ENCODE results near the gene PSMD3. TPM values are rescaled to one million over a fixed set of nuclear protein-coding genes. Genes with fewer than 3 reads are reported as not detected.

The PSMD3 gene
- total RNA-seq, 4 donors from 2014 or later: 65.2 to 87.9 (median 73.7) TPM

DNA sequence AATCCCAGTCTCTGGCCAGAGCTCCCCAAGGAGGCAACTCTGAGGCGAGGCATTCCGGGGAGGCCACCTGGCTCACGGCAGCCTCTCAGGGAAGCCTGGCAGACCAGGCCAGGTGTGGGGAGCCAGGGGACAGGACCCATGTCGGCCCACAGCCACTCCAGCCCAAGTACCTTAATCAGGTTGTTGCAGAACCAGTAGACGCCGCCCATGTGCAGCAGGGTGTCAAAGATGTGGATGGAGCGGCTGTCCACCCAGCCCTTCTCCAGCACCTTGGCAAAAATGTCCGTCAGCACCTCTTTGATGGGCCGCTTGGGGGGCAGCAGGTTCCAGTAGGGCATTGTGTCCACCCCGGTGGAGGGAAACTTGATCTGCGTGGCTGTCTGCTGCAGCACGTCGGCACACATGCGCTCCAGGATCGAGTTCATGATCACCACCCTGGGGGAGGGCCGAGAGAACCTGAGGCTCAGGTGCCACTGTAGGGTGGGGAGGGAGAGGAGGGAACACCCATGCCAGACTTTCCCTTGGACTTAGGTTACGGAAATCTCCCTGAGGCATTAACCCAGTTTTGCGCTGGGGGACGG lies 42.4 kb downstream of the PSMD3 start:
- DNase-seq: no peak
- Histone ChIP-seq H3K9me3 (no peaks in the 10 kb centered on the region), H3K36me3 (peaks cover 0 to 73% (median 0%) of the 10 kb centered on the region in 3 donors)

DNA sequence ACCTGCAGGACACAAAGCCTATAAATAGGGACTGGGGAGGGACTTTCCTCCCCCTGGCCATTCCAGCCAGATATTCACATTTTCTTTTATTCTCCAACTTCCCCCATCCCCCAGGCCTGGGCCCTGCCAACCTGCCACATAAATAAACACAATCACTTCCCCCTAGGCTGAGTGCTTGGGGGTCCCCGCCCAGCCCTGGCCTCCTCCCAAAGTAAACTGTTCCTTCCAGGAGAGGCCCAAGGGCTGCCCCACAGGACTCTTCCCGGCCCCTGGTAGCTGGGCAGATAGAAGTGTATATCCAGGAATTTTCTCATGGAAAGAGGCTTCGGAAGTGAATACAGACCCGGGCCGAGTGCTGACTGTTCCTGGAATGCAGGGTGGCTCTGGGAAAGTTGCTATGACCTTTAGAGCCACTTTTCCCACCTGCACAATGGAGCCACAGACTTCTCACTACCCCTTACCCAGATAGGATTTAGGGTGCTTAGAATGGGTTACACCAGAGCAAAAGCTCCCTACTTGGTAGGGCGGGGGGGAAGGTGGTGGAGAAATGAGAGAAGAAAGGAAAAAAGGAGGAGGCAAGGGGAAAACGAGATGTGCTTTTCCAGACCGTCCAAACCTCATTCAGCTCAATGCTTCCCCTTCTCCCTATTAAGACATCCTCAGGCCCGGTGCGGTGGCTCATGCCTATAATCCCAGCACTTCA lies 43.1 kb downstream of the PSMD3 start:
- TF ChIP-seq, protein P1, sequence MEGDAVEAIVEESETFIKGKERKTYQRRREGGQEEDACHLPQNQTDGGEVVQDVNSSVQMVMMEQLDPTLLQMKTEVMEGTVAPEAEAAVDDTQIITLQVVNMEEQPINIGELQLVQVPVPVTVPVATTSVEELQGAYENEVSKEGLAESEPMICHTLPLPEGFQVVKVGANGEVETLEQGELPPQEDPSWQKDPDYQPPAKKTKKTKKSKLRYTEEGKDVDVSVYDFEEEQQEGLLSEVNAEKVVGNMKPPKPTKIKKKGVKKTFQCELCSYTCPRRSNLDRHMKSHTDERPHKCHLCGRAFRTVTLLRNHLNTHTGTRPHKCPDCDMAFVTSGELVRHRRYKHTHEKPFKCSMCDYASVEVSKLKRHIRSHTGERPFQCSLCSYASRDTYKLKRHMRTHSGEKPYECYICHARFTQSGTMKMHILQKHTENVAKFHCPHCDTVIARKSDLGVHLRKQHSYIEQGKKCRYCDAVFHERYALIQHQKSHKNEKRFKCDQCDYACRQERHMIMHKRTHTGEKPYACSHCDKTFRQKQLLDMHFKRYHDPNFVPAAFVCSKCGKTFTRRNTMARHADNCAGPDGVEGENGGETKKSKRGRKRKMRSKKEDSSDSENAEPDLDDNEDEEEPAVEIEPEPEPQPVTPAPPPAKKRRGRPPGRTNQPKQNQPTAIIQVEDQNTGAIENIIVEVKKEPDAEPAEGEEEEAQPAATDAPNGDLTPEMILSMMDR (IDR thresholded peaks at IDR 0.05): no peak
- no peak for TF ChIP-seq POLR2A (IDR thresholded peaks at IDR 0.05)
- Histone ChIP-seq H3K27ac (no peak overlapping the region), H3K9me3 (no peaks in the 10 kb centered on the region), H3K36me3 (peaks cover 0 to 78% (median 0%) of the 10 kb centered on the region in 3 donors), H3K27me3 (no peaks in the 10 kb centered on the region), H3K4me3 (no peak overlapping the region), H3K4me1 (peaks cover 0 to 8% (median 1%) of the 10 kb centered on the region in 4 donors)
- no peak for DNase-seq

More for the DNA sequence above, 42.4 kb downstream of the PSMD3 start:
- Histone ChIP-seq H3K27ac (no peak overlapping the region), H3K4me3 (no peak overlapping the region), H3K4me1 (peaks cover 0 to 12% (median 1%) of the 10 kb centered on the region in 4 donors), H3K27me3 (no peaks in the 10 kb centered on the region)
- no peak for TF ChIP-seq POLR2A (IDR thresholded peaks at IDR 0.05)
- TF ChIP-seq, protein P1 (IDR thresholded peaks at IDR 0.05): no peak

DNA sequence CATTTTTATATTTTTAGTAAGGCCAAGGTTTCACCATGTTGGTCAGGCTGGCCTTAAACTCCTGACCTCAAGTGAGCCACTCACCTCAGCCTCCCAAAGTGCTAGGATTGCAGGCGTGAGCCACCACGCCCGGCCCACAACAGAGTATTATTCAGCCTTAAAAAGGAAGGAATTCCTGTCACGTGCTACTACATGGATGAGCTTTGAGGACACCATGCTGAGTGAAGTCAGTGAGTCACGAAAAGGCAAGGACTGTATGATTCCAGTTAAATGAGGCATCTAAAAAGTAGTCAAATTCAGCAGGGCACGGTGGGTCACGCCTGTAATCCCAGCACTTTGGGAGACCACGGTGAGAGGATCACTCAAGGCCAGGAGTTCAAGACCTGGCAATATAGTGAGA lies 44.3 kb downstream of the PSMD3 start:
- TF ChIP-seq, protein P1 (IDR thresholded peaks at IDR 0.05): no peak
- TF ChIP-seq POLR2A (IDR thresholded peaks at IDR 0.05): no peak
- peaks cover 0 to 5% (median 1%) of the 10 kb centered on the region in 4 donors for H3K4me1 ChIP-seq
- H3K36me3 ChIP-seq: peaks cover 0 to 82% (median 0%) of the 10 kb centered on the region in 3 donors
- no peaks in the 10 kb centered on the region for H3K27me3 ChIP-seq
- DNase-seq: no peak
- H3K27ac ChIP-seq: no peak overlapping the region
- no peaks in the 10 kb centered on the region for H3K9me3 ChIP-seq
- no peak overlapping the region for H3K4me3 ChIP-seq

DNA sequence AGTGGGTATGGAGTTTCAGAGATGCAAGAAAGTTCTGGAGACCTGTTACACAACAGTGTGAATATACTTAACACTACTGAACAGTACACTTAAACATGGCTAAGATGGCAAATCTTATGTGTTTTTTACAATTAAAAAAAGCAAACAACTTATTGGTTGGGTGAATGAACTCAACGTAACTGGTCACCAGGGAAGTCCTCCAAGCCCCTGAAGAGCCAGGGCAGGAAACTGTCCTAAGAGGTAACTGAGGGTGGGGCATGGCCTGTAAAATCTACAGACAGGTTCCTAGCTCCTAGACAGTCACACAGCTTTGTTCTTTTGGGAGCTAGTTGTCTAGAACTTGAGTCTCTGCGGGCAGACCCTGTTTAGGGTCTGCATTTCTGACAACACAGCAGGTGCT lies 45.0 kb downstream of the PSMD3 start:
- no peaks in the 10 kb centered on the region for H3K27me3 ChIP-seq
- H3K9me3 ChIP-seq: no peaks in the 10 kb centered on the region
- H3K4me3 ChIP-seq: no peak overlapping the region
- H3K36me3 ChIP-seq: peaks cover 0 to 82% (median 0%) of the 10 kb centered on the region in 3 donors
- H3K4me1 ChIP-seq: peaks cover 0 to 5% (median 1%) of the 10 kb centered on the region in 4 donors
- DNase-seq: no peak
- no peak for TF ChIP-seq POLR2A (IDR thresholded peaks at IDR 0.05)
- TF ChIP-seq, protein P1 (IDR thresholded peaks at IDR 0.05): no peak
- no peak overlapping the region for H3K27ac ChIP-seq

DNA sequence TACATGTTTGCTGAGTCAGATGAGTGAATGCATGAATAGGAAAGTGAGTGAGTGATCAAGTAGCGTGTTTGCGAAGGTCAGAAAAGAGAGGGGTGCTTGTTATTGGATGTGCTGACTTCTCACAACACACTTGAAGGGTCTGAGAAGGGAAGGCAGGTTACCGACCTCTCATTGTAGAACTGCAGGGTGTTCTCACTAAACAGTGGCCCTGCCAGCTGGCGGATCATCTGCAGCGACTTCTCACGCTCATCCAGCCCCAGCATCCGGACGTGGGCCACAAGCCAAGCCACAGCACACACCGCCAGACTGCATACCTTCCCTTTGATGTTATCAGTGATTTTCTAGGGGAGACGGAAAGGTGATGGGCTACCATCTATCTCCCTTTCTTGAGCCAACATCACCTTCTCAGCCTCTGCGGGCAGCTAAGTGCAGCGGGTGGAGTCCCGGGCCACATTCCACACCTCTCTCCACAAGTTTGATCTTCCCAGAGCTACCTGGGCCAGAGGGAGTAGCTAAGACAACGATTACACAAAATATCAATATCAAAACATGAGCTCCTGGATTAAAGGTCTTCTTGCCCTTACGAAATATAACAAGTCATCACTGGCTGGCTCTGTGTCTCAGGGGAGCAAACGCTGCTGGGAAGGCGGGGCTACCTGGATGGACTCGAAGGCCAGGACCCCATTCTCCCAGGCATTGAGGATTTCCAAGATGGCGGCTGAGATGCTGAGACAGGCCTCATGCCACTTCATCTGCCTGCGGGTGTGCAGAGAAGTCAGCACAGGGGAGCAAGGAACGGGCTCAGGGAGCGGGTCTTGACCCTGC lies 45.6 kb downstream of the PSMD3 start:
- H3K36me3 ChIP-seq: peaks cover 0 to 82% (median 0%) of the 10 kb centered on the region in 3 donors

More for the DNA sequence above, 45.6 kb downstream of the PSMD3 start:
- peak in 1 of 3 donors; percentile 65 for DNase-seq
- TF ChIP-seq, protein P1 (IDR thresholded peaks at IDR 0.05): no peak
- TF ChIP-seq POLR2A (IDR thresholded peaks at IDR 0.05): no peak
- no peaks in the 10 kb centered on the region for H3K27me3 ChIP-seq
- no peak overlapping the region for H3K4me3 ChIP-seq
- H3K4me1 ChIP-seq: peaks cover 0 to 8% (median 1%) of the 10 kb centered on the region in 4 donors
- H3K27ac ChIP-seq: peak overlapping the region in 1 of 4 donors; percentile 8
- H3K9me3 ChIP-seq: no peaks in the 10 kb centered on the region

All from Peyer's patch (tissue), 4 donors.